ENCODE measurements around the gene CCNI.

GRCh38 chr4:77082886-77083608 lies 7.3 kb upstream of the CCNI start:
- no peak for TF ChIP-seq ZNF274 (IDR thresholded peaks at IDR 0.05; ENCODE audit: low read depth, low read length)
- TF ChIP-seq SUZ12 (IDR thresholded peaks at IDR 0.05; ENCODE audit: extremely low read depth, insufficient read depth, insufficient read length), result no peak
